ENCODE measurements around the gene GPR101. TPM values are rescaled to one million over a fixed set of nuclear protein-coding genes. Genes with fewer than 3 reads are reported as not detected.

GPR101 gene
- total RNA-seq, 1 donor from 2014 or later, result not detected

- Mint-ChIP-seq H3K4me3 (ENCODE audit: unreplicated experiment) (no peak overlapping the region), H3K36me3 (ENCODE audit: low read depth) (no peaks in the 10 kb centered on the region), H3K9me3 (ENCODE audit: low read depth) (peaks cover 18% of the 10 kb centered on the region), H3K27me3 (ENCODE audit: low read depth) (no peaks in the 10 kb centered on the region), H3K4me1 (ENCODE audit: low read depth) (no peaks in the 10 kb centered on the region), H3K27ac (ENCODE audit: unreplicated experiment) (no peak overlapping the region)
- DNase-seq (ENCODE audit: low spot score), result no peak
- TF ChIP-seq, protein P1, sequence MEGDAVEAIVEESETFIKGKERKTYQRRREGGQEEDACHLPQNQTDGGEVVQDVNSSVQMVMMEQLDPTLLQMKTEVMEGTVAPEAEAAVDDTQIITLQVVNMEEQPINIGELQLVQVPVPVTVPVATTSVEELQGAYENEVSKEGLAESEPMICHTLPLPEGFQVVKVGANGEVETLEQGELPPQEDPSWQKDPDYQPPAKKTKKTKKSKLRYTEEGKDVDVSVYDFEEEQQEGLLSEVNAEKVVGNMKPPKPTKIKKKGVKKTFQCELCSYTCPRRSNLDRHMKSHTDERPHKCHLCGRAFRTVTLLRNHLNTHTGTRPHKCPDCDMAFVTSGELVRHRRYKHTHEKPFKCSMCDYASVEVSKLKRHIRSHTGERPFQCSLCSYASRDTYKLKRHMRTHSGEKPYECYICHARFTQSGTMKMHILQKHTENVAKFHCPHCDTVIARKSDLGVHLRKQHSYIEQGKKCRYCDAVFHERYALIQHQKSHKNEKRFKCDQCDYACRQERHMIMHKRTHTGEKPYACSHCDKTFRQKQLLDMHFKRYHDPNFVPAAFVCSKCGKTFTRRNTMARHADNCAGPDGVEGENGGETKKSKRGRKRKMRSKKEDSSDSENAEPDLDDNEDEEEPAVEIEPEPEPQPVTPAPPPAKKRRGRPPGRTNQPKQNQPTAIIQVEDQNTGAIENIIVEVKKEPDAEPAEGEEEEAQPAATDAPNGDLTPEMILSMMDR (IDR thresholded peaks at IDR 0.05), result no peak
These were observed 29.3 kb upstream of the GPR101 start for GRCh38 chrX:137062915-137063617.

DNA sequence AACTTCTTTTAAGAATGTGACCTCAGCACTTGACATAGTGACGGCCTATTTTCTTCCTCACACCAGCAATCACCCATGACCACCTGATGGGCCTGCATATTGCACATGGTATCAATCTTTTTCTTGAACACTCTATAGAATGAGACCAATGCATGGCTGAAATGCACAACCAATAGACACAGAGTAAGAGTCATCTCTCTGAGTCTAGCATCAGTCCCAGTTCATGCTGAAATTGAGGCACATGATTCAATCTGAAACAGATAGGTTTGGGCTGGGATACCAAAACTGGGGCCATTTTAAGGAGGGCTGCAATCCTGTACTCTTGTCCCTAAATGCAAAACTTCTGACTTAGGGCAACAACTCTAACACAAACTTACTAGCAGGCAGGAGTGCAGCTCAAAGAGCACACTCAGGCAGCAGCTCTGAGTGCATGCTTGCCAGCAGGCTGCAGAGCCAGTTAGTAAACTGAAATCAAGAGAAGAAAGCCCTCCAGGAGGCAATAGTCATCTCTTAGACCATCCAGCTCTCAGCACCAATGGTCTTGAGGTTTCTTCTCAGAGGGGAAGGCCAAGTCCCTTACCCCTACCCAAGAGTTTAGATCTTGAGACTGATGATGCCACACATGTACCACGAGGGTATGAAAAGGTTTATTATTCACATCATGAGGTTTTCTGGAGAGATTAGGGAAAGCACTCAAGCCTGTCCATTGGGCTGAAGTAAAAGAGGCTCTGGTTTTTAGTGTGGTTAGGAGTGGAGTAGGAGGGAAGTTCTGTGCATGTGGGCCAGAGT, 24.7 kb upstream of the GPR101 start:
- H3K36me3 Mint-ChIP-seq (ENCODE audit: low read depth), result no peaks in the 10 kb centered on the region
- no peak for DNase-seq (ENCODE audit: low spot score)

DNA sequence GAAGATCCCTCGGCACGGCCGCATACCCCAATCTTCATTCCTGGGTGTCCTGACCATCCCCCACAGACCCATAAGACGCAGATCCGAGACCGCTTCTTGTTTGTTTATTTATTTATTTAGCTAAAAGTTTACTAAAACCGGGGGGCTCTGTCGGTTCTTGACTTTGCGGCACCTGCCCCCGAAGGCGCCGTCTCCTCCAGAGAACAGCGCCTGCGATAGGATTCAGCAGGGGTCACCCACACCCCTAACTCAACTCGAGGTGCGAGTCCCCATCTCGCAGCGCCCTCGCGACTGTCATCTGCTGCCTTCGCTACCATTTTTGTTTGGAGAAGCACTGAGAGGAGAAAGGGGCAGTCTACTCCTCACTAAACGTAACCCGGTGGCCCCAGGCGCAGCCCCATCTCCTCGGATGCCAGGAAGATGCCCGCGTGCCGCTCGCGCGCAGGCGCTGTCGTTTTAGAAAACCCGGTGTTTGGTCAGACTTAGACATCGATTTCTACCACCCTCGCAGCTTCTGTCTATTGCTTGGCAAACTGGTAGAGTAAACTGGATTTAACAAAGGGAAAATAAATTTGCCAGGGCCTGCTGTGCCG, 18.9 kb upstream of the GPR101 start:
- Mint-ChIP-seq H3K36me3 (ENCODE audit: low read depth) (no peaks in the 10 kb centered on the region), H3K4me1 (ENCODE audit: low read depth) (peaks cover 7% of the 10 kb centered on the region), H3K27me3 (ENCODE audit: low read depth) (peaks cover 17% of the 10 kb centered on the region), H3K27ac (ENCODE audit: unreplicated experiment) (no peak overlapping the region), H3K4me3 (ENCODE audit: unreplicated experiment) (peak overlapping the region; percentile 70), H3K9me3 (ENCODE audit: low read depth) (peaks cover 7% of the 10 kb centered on the region)
- DNase-seq (ENCODE audit: low spot score), result no peak
- TF ChIP-seq, protein P1 (IDR thresholded peaks at IDR 0.05), result peak; percentile 63

More for the DNA sequence above, 24.7 kb upstream of the GPR101 start:
- peaks cover 7% of the 10 kb centered on the region for H3K27me3 Mint-ChIP-seq (ENCODE audit: low read depth)
- no peaks in the 10 kb centered on the region for H3K4me1 Mint-ChIP-seq (ENCODE audit: low read depth)
- H3K27ac Mint-ChIP-seq (ENCODE audit: unreplicated experiment), result no peak overlapping the region
- TF ChIP-seq, protein P1 (IDR thresholded peaks at IDR 0.05), result no peak
- peaks cover 11% of the 10 kb centered on the region for H3K9me3 Mint-ChIP-seq (ENCODE audit: low read depth)
- H3K4me3 Mint-ChIP-seq (ENCODE audit: unreplicated experiment), result no peak overlapping the region

DNA sequence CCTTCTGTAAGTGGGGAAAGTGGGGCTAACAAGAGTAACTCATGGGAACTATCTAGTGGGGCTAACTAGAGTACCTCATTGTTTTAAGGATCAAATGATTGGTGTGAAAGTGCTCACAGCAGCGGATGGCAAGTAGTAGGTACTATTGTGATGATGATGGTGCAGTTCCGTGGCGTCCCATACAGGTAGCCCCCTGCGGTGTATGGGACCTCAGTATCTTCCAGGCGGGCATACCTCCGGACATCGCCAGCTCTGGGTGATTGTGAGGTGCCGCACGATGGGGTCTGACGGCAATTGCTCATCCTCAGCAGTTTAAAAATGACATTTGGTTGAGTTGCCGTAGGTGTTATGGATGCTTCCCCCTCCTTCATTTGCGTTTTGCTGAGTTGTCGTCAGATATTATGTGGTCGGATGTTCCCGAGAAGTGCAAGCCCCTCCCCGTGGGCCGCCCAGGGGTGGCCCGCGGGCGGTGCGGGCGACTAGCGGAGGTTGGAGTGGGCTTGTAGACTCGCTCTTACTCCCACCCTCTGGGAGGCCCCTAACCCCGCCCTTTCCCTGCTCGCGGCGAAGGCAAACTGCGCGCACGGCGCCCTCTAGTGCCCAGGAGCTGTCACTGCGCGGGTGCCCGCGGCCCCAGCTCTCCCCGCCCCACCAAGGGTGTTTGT, 18.3 kb upstream of the GPR101 start:
- peaks cover 7% of the 10 kb centered on the region for H3K9me3 Mint-ChIP-seq (ENCODE audit: low read depth)
- H3K27me3 Mint-ChIP-seq (ENCODE audit: low read depth), result peaks cover 17% of the 10 kb centered on the region

More for the DNA sequence above, 18.3 kb upstream of the GPR101 start:
- Mint-ChIP-seq H3K36me3 (ENCODE audit: low read depth) (no peaks in the 10 kb centered on the region), H3K27ac (ENCODE audit: unreplicated experiment) (no peak overlapping the region), H3K4me3 (ENCODE audit: unreplicated experiment) (peak overlapping the region; percentile 70), H3K4me1 (ENCODE audit: low read depth) (peaks cover 7% of the 10 kb centered on the region)
- no peak for DNase-seq (ENCODE audit: low spot score)
- TF ChIP-seq, protein P1 (IDR thresholded peaks at IDR 0.05), result peak; percentile 89

All from chondrocyte (in vitro differentiated cells).